Measurements from ENCODE around the gene CACNA2D4. TPM values are rescaled to one million over a fixed set of nuclear protein-coding genes. Genes with fewer than 3 reads are reported as not detected.

CACNA2D4 gene
- total RNA-seq, 1 experiment from 2014 or later: 1.7 TPM

DNA sequence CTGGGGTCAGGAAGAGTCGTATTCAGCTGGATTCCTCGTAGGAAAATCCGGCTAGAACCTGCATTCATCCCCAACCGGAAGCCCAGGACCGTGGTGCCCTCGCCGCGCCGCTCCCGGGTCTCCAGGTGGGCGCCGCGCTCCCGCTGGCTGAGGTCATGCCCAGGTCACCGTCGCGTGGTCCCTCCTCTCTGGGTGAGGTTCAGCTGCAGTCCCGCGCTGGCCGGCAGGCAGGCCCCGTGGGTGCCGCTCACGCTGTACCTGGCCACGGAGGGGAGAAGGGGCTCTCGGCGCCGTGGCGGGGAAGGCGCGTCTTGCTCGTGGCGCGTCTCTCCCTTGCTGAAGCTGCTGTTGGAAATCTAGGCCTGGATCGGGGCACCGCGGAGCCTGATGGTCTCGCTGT lies 53.6 kb downstream of the CACNA2D4 start:
- CTCF ChIA-PET: no interaction called here
- H3K36me3 ChIP-seq (ENCODE audit: control insufficient read depth in 1 of 2, insufficient read depth in 2 of 2, low read length in 2 of 2): no peaks in the 10 kb centered on the region
- ATAC-seq (no peak), DNase-seq (ENCODE audit: low read depth, low spot score) (no peak)
- no peak overlapping the region for H3K9ac ChIP-seq (ENCODE audit: low read length)
- H3K9me3 ChIP-seq (ENCODE audit: control insufficient read depth in 1 of 2, insufficient read depth in 1 of 2, low read depth in 1 of 2, low read length in 2 of 2): no peaks in the 10 kb centered on the region
- H3K9me2 ChIP-seq (ENCODE audit: insufficient read depth): no peaks in the 10 kb centered on the region
- intact Hi-C loops (cut with micrococcal nuclease): no loop called here
- H3K4me1 ChIP-seq (ENCODE audit: control insufficient read depth in 1 of 2, insufficient read depth in 2 of 2, low read length in 2 of 2): no peaks in the 10 kb centered on the region
- POLR2A ChIA-PET: no interaction called here
- H3K79me2 ChIP-seq (ENCODE audit: insufficient read depth, low read length): no peaks in the 10 kb centered on the region
- H2AFZ ChIP-seq (ENCODE audit: low read depth, low read length, poor library complexity, severe bottlenecking): no peak overlapping the region
- RAD21 ChIA-PET (ENCODE audit: low non-redundant PET in 1 of 2, low total read pairs in 2 of 2, uncharacterized antibody in 2 of 2, unreplicated experiment in 2 of 2): no interaction called here
- H3K4me3 ChIP-seq (replicated peaks in 1 of 2; ENCODE audit: low read depth in 1 of 2, low read length in 2 of 2): no peak overlapping the region
- H4K20me1 ChIP-seq (ENCODE audit: insufficient read depth): no peaks in the 10 kb centered on the region
- BruUV-seq (replicated peaks): no TSS peak
- no peak overlapping the region for H3K4me2 ChIP-seq (ENCODE audit: low read length)
- H3K27ac ChIP-seq (ENCODE audit: low read depth, low read length): no peak overlapping the region
- TF ChIP-seq ZFX (IDR thresholded peaks at IDR 0.05) (no peak), FOSL1 (IDR thresholded peaks at IDR 0.05; ENCODE audit: low read depth) (no peak), TCF7L2 (IDR thresholded peaks at IDR 0.05; ENCODE audit: borderline replicate concordance, extremely low read depth, insufficient read depth, insufficient read length) (no peak), SIN3A (IDR thresholded peaks at IDR 0.05; ENCODE audit: low read depth) (no peak), SP1 (IDR thresholded peaks at IDR 0.05; ENCODE audit: low read depth) (no peak), RAD21 (IDR thresholded peaks at IDR 0.05; ENCODE audit: low read depth) (no peak), EGR1 (IDR thresholded peaks at IDR 0.05; ENCODE audit: low read depth) (no peak), EZH2phosphoT487 (IDR thresholded peaks at IDR 0.05; ENCODE audit: borderline replicate concordance) (no peak), CEBPB (IDR thresholded peaks at IDR 0.05; ENCODE audit: low read depth) (no peak), POLR2A (IDR thresholded peaks at IDR 0.05; ENCODE audit: borderline replicate concordance, extremely low read depth, insufficient read depth, insufficient read length) (no peak), POLR2AphosphoS5 (IDR thresholded peaks at IDR 0.05; ENCODE audit: low read depth, low read length) (no peak), ELF1 (IDR thresholded peaks at IDR 0.05; ENCODE audit: borderline replicate concordance, low read depth) (no peak), YY1 (IDR thresholded peaks at IDR 0.05; ENCODE audit: extremely low read depth, insufficient replicate concordance, low read depth, low read length) (no peak), EZH2 (IDR thresholded peaks at IDR 0.05) (no peak), SRF (IDR thresholded peaks at IDR 0.05; ENCODE audit: low read depth) (no peak)
- TF ChIP-seq, protein P1, sequence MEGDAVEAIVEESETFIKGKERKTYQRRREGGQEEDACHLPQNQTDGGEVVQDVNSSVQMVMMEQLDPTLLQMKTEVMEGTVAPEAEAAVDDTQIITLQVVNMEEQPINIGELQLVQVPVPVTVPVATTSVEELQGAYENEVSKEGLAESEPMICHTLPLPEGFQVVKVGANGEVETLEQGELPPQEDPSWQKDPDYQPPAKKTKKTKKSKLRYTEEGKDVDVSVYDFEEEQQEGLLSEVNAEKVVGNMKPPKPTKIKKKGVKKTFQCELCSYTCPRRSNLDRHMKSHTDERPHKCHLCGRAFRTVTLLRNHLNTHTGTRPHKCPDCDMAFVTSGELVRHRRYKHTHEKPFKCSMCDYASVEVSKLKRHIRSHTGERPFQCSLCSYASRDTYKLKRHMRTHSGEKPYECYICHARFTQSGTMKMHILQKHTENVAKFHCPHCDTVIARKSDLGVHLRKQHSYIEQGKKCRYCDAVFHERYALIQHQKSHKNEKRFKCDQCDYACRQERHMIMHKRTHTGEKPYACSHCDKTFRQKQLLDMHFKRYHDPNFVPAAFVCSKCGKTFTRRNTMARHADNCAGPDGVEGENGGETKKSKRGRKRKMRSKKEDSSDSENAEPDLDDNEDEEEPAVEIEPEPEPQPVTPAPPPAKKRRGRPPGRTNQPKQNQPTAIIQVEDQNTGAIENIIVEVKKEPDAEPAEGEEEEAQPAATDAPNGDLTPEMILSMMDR (IDR thresholded peaks at IDR 0.05 in 2 of 3, conservative IDR thresholded peaks at IDR 0.05 in 1 of 3; ENCODE audit: borderline replicate concordance in 1 of 3, insufficient read depth in 1 of 3, low read depth in 2 of 3, low read length in 2 of 3): no peak
- TF ChIP-seq, protein P2, sequence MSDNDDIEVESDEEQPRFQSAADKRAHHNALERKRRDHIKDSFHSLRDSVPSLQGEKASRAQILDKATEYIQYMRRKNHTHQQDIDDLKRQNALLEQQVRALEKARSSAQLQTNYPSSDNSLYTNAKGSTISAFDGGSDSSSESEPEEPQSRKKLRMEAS (IDR thresholded peaks at IDR 0.05): no peak
- H3K27me3 ChIP-seq (ENCODE audit: insufficient read depth, low read length): no peaks in the 10 kb centered on the region
